Endometrial microvascular endothelial cells (primary cell): ENCODE measurements around the gene ERV3-1. TPM values are rescaled to one million over a fixed set of nuclear protein-coding genes. Genes with fewer than 3 reads are reported as not detected.
"Not testable (repeated sequence)": the region's sequence is repeated elsewhere in the genome, so short reads cannot be mapped to it uniquely, and the experiment has no call there.

Experiments used
- in situ Hi-C: cut with HindIII; loops from 2 replicates; pipeline ENCODE4 v1.10.0; 2017; ENCODE audit warnings: low sequenced_read_pairs, low pct_unique_long_range_greater_than_20kb; ENCODE audit errors: inconsistent ontology term
- total RNA-seq: library from RNA; depleted of rRNA; stranded (reverse); fragments of >200 nt; gene quantifications from one replicate; pipeline ENCODE4 v1.2.3, GENCODE V29; 2015; ENCODE audit errors: inconsistent ontology term

The ERV3-1 gene, protein sequence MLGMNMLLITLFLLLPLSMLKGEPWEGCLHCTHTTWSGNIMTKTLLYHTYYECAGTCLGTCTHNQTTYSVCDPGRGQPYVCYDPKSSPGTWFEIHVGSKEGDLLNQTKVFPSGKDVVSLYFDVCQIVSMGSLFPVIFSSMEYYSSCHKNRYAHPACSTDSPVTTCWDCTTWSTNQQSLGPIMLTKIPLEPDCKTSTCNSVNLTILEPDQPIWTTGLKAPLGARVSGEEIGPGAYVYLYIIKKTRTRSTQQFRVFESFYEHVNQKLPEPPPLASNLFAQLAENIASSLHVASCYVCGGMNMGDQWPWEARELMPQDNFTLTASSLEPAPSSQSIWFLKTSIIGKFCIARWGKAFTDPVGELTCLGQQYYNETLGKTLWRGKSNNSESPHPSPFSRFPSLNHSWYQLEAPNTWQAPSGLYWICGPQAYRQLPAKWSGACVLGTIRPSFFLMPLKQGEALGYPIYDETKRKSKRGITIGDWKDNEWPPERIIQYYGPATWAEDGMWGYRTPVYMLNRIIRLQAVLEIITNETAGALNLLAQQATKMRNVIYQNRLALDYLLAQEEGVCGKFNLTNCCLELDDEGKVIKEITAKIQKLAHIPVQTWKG
- total RNA-seq, result 15.4 TPM

GRCh38 chr7:65006094-65006992 lies at the start of gene ERV3-1:
Gene ERV3-1, minus strand, starts transcription at chr7:65006687. Its CDS starts 13,661 bp downstream, at chr7:64993026.
- in situ Hi-C loops, result no loop called here

- in situ Hi-C loops, result not testable (repeated sequence)
These were observed 49.3 kb upstream of the ERV3-1 start for GRCh38 chr7:65055786-65056185.

GRCh38 chr7:65054466-65054994 lies 48.0 kb upstream of the ERV3-1 start:
- in situ Hi-C loops, result not testable (repeated sequence)

GRCh38 chr7:65051654-65052053 lies 45.2 kb upstream of the ERV3-1 start:
- in situ Hi-C loops, result not testable (repeated sequence)

DNA sequence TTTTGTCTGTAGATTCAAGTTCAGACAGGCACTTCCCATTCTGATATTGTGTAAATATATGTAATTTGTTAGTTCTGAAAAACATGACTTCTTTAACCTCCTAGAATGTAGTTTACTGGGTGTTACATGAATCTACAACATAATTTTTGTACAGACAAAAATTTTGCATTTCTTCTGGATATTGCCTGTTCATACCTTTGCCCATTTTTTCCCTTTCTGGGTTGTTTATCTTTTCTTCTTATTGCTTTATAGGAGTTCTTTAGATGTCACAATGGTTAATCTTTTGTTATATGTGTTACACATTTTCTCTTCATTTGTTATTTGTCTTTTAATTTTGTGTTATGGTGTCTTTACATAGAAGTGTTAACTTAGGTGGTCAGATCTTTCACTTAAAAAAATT lies 44.7 kb upstream of the ERV3-1 start:
- in situ Hi-C loops, result not testable (repeated sequence)

- in situ Hi-C loops, result not testable (repeated sequence)
These were observed 39.8 kb upstream of the ERV3-1 start for GRCh38 chr7:65046329-65046728.

DNA sequence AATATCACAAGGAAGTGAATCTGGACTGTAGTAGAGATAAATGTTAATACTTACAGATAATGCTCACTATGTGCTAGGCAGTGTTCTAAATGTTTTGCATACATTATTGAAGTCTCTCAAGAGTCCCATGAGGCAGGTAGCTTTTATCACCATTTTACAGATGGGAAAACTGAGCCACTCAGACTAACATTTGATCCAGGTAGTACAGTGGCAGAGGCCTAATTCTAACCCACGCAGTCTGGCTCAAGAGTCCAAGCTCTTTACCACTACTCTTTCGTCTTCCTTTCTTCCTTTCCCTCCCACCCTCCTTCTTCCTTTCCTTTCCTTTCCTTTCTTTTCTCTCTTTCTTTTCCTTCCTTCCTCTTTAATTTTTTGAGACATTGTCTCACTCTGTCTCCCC lies 39.1 kb upstream of the ERV3-1 start:
- in situ Hi-C loops, result not testable (repeated sequence)

DNA sequence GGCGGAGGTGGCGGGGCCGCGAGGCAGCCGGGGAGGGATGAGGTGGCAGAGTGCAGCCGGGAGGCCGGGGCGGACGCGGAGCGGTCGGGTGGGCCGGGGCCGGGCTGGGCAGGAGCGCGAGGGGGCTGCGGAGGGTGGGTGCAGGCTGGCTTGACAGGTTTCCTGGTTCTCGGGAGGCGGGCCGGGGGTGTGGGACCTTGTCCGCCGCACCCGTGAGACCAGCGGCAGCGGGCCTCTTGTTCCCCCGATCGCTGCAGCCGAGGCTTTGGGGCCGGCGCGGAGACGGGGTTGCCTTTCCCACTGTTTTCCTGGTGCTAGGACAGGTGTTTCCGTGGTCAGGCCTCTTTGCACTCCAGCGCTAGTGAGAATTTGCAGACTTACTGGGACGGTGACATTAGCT lies 32.3 kb upstream of the ERV3-1 start:
- in situ Hi-C loops, result not testable (repeated sequence)

DNA sequence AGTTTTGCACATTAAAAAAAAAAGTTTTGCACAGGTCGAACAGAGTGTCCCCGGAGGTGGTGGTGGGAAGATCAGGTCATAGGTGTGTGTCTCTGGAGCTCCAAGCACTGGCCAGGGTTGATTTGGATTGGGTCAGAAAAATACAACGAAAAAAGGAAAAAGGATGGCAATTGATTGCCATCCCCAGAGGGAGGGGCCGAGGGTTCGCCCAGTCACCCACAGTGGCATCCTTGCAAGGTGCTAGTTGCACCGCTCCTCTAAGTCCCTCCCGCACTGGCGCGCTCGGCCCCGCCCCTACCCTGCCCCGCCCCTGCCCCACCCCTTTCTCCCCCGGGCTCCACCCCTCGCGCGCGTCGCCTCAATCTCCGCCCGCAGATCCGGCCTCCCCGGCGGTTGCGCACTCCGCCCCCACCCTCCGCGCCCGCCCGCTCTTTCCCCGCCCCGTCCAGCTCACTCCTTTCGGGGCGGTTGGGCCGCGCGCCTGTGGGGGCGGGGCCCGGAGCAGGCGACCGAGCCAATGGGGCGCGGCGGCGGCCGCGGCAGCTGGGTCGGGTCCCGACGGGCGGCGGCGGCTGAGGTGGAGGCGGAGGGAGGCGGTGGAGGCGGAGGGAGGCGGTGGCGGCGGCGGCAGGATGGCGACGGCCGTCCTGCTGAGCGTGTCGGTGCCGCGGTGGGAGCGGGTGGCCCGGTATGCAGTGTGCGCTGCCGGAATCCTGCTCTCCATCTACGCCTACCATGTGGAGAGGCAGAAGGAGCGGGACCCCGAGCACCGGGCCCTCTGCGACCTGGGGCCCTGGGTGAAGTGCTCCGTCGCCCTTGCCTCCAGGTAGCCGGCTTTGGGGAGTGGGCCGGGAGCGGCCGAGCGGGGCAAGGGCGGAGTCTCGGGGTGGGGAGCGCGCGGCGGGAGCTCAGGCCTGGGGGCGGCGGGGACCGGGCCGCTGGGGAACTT lies 31.5 kb upstream of the ERV3-1 start:
- in situ Hi-C loops, result no loop called here

DNA sequence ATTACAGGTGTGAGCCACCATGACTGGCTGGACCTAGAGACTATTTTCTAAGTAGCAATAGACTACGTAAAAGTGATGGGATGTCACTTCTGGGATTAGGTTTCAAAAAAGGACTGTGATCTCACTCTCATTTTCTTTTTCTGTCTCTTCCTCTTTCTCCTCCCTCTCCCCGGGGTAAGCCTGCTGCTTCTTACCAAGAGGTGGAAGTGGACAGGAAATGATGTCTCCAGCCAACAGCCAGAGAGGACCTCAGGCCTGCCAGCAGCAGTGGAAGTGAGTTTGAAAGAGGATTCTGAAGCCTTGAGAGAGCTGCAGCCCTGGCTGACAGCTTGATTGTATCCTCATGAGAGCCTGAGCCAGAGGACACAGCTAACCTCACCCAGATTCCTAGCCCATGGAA lies 30.0 kb upstream of the ERV3-1 start:
- in situ Hi-C loops, result not testable (repeated sequence)

DNA sequence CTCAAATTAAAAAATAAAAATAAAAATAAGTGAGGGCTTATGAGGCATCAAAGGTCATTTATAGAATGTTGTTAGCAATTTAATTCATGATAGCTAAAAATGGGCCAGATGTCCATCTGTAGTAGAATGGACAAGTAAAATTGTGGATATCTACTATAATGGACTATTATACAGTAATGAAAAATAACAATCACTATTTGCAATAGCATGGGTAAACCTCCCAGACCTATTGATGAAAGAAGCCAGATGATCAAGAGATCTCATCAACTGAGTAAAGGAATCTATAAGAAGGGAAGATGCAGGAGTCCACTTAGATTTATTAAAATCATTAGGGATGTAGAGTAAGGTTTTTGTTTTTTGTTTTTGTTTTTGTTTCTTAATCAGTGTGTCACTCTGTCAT lies 29.0 kb upstream of the ERV3-1 start:
- in situ Hi-C loops, result not testable (repeated sequence)

- in situ Hi-C loops, result not testable (repeated sequence)
These were observed 27.8 kb upstream of the ERV3-1 start for GRCh38 chr7:65034120-65034782.

- in situ Hi-C loops, result not testable (repeated sequence)
These were observed 26.9 kb upstream of the ERV3-1 start for GRCh38 chr7:65033391-65033790.

DNA sequence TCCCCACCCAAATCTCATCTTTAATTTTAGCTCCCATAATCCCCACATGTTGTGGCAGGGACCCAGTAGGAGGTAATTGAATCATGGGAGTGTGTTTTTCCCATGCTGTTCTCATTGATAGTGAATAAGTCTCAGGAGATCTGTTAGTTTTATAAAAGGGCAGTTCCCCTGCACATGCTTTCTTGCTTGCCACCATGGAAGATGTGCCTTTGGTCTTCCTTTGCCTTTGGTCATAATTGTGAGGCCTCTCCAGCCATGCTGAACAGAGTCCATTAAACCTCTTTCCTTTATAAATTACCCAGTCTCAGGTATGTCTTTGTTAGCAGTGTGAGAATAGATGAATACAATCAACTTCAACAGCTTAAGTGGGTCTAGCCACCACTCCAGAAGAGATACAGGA lies 18.5 kb upstream of the ERV3-1 start:
- in situ Hi-C loops, result not testable (repeated sequence)

DNA sequence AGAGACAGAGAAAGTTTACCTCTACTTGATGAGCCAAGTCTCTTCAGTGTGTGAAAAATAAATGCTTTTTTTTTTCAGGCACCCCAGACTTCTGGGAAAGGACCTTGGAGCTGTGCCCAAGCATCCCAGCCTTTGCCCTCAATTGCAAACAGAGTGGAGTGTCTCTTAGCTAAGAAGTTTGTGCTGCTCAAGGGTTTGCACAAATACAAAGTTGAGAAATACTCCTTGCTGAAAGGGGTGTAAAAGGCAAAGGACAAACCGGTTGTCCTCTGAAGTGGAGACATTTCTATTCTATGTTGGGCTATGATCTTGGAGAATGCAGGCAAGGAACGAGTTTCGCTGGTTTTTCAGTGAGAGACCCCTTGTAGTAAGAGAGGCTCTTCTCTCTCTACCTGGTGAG lies 14.5 kb upstream of the ERV3-1 start:
- in situ Hi-C loops, result not testable (repeated sequence)

- in situ Hi-C loops, result not testable (repeated sequence)
These were observed 3.4 kb upstream of the ERV3-1 start for GRCh38 chr7:65009881-65010280.

DNA sequence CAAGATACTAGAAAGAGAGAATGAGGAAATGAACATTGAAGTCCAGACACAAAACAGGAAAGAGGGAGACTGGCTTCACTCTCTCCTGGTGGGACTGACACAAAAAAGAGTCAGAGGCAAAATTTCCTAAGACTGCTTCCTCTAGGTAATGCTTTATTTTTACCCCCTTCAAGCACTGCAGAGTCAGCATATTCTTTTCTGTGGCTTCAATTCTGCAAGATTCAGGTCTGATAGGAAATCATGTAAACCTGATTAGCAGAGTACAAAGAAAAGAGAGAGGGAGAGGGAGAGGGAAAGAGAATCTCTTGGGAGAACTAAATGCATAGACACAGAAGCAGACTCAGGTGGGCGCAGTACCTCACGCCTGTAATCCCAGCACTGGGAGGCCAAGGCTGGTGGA lies 2.9 kb upstream of the ERV3-1 start:
- in situ Hi-C loops, result not testable (repeated sequence)

GRCh38 chr7:65007036-65007435 lies 549 bp upstream of the ERV3-1 start:
- in situ Hi-C loops, result not testable (repeated sequence)
